ENCODE results near the gene KCNC2.

- no peak for TF ChIP-seq GABPA (IDR thresholded peaks at IDR 0.05; ENCODE audit: low read depth)
- TF ChIP-seq CTCF (IDR thresholded peaks at IDR 0.05; ENCODE audit: insufficient read depth, low read length): no peak
Observed at GRCh38 chr12:75172611-75173010, 37.0 kb downstream of the KCNC2 start.

Data from HL-60 (cell line).